Suprapubic skin (tissue), 4 donors: ENCODE results near the gene STX8. TPM values are rescaled to one million over a fixed set of nuclear protein-coding genes. Genes with fewer than 3 reads are reported as not detected.
"Not testable (repeated sequence)": the region's sequence is repeated elsewhere in the genome, so short reads cannot be mapped to it uniquely, and the experiment has no call there.

ENCODE experiments used
- DNase-seq, 2 donors: peaks; one replicate each; pipeline ENCODE4 v3.0.0-alpha.2; 2019; ENCODE audit warnings: low spot score in 2 of 2
- H3K27ac ChIP-seq: fragments of 200-600 bp; sonication (generic); one replicate; pipeline ENCODE4 v1.5.1; 2019
- H3K27me3 ChIP-seq: fragments of 200-600 bp; sonication (generic); one replicate; pipeline ENCODE4 v1.5.1; 2019
- H3K36me3 ChIP-seq: fragments of 200-600 bp; sonication (generic); one replicate; pipeline ENCODE4 v1.5.1; 2019
- H3K4me1 ChIP-seq: fragments of 200-600 bp; sonication (generic); one replicate; pipeline ENCODE4 v1.5.1; 2019
- H3K4me3 ChIP-seq: fragments of 200-600 bp; sonication (generic); one replicate; pipeline ENCODE4 v1.5.1; 2019; ENCODE audit warnings: mild to moderate bottlenecking
- H3K9me3 ChIP-seq: fragments of 200-600 bp; sonication (generic); one replicate; pipeline ENCODE4 v1.5.1; 2019
- CTCF ChIP-seq, 2 donors: fragments of 200-600 bp in 1 of 2; fragments of 450-650 bp in 1 of 2; sonication (generic) in 1 of 2; IDR thresholded peaks; one replicate each; pipeline ENCODE4 v1.5.1; 2016 to 2019; ENCODE audit warnings: antibody characterized with exemption in 2 of 2, mild to moderate bottlenecking in 1 of 2, moderate library complexity in 1 of 2
- EP300 ChIP-seq: sonication (generic); formaldehyde crosslinking; IDR thresholded peaks from one replicate; pipeline ENCODE4 v1.6.1; 2017; ENCODE audit warnings: antibody characterized with exemption
- POLR2A ChIP-seq, 2 donors: fragments of 450-650 bp; IDR thresholded peaks; one replicate each; pipeline ENCODE4 v1.6.1; 2017; ENCODE audit warnings: antibody characterized with exemption in 2 of 2, mild to moderate bottlenecking in 2 of 2, moderate library complexity in 2 of 2
- POLR2AphosphoS5 ChIP-seq, 3 donors: sonication (generic); formaldehyde crosslinking; IDR thresholded peaks; one replicate each; pipeline ENCODE4 v1.6.1; 2017; ENCODE audit warnings: antibody characterized with exemption in 3 of 3
- WGBS: methylation state at CpG from one replicate; pipeline ENCODE4 v1.1.5; 2018; 5-methylcytosine and 5-hydroxymethylcytosine counted together
- total RNA-seq, 4 donors: library from RNA; depleted of rRNA; stranded (reverse); fragments of >200 nt; gene quantifications; one replicate each; pipeline ENCODE4 v1.1.0, GENCODE V29; 2016

STX8 gene
- total RNA-seq, 4 donors from 2014 or later: 21.5 to 74.0 (median 38.4) TPM

- TF ChIP-seq CTCF (IDR thresholded peaks at IDR 0.05) (no peak), POLR2AphosphoS5 (IDR thresholded peaks at IDR 0.05) (peak in 2 of 3 donors; percentile 28 to 46)
- WGBS: 71% methylated on average over 7 of the region's 7 CpGs
- no peaks in the 10 kb centered on the region for H3K27me3 ChIP-seq
- no peak overlapping the region for H3K4me3 ChIP-seq
- H3K4me1 ChIP-seq: peaks cover 17% of the 10 kb centered on the region
- peak overlapping the region; percentile 53 for H3K27ac ChIP-seq
- no peaks in the 10 kb centered on the region for H3K9me3 ChIP-seq
- H3K36me3 ChIP-seq: no peaks in the 10 kb centered on the region
- DNase-seq: no peak
Measured at GRCh38 chr17:9361188-9361955, 214.2 kb downstream of the STX8 start.

- Histone ChIP-seq H3K36me3 (no peaks in the 10 kb centered on the region), H3K27ac (peak overlapping the region; percentile 53), H3K9me3 (no peaks in the 10 kb centered on the region), H3K4me3 (no peak overlapping the region), H3K4me1 (peaks cover 17% of the 10 kb centered on the region), H3K27me3 (no peaks in the 10 kb centered on the region)
- 76% methylated on average over 13 of the region's 13 CpGs for WGBS
- DNase-seq: peak in 1 of 2 donors; percentile 64
- no peak for TF ChIP-seq POLR2AphosphoS5 (IDR thresholded peaks at IDR 0.05)
- no peak for TF ChIP-seq EP300
- no peak for TF ChIP-seq POLR2A (IDR thresholded peaks at IDR 0.05)
- TF ChIP-seq CTCF (IDR thresholded peaks at IDR 0.05): no peak
Measured at GRCh38 chr17:9360677-9361081, 214.9 kb downstream of the STX8 start.

GRCh38 chr17:9356488-9356911, 219.1 kb downstream of the STX8 start:
- WGBS: 48% methylated on average over 3 of the region's 3 CpGs
- Histone ChIP-seq H3K9me3 (no peaks in the 10 kb centered on the region), H3K4me1 (peaks cover 7% of the 10 kb centered on the region), H3K27ac (no peak overlapping the region), H3K27me3 (no peaks in the 10 kb centered on the region), H3K4me3 (no peak overlapping the region), H3K36me3 (no peaks in the 10 kb centered on the region)
- TF ChIP-seq CTCF (IDR thresholded peaks at IDR 0.05) (no peak), POLR2A (IDR thresholded peaks at IDR 0.05) (no peak), EP300 (no peak), POLR2AphosphoS5 (IDR thresholded peaks at IDR 0.05) (no peak)
- DNase-seq: no peak

- Histone ChIP-seq H3K9me3 (no peaks in the 10 kb centered on the region), H3K4me3 (no peak overlapping the region), H3K27me3 (no peaks in the 10 kb centered on the region), H3K27ac (no peak overlapping the region), H3K36me3 (no peaks in the 10 kb centered on the region), H3K4me1 (peaks cover 3% of the 10 kb centered on the region)
- 93% methylated on average over 3 of the region's 3 CpGs for WGBS
- DNase-seq: no peak
- no peak for TF ChIP-seq CTCF (IDR thresholded peaks at IDR 0.05)
- no peak for TF ChIP-seq POLR2A (IDR thresholded peaks at IDR 0.05)
- TF ChIP-seq POLR2AphosphoS5 (IDR thresholded peaks at IDR 0.05): no peak
- no peak for TF ChIP-seq EP300
Measured at GRCh38 chr17:9355846-9356245, 219.8 kb downstream of the STX8 start.

- DNase-seq, H3K27ac ChIP-seq, H3K9me3 ChIP-seq, H3K4me3 ChIP-seq, H3K27me3 ChIP-seq, H3K36me3 ChIP-seq, H3K4me1 ChIP-seq: not testable (repeated sequence)
- 97% methylated on average over 10 of the region's 10 CpGs for WGBS
Measured at GRCh38 chr17:9355231-9355630, 220.4 kb downstream of the STX8 start.

GRCh38 chr17:9350080-9350479, 225.5 kb downstream of the STX8 start:
- WGBS: 96% methylated on average over 6 of the region's 6 CpGs
- TF ChIP-seq CTCF (IDR thresholded peaks at IDR 0.05): no peak
- TF ChIP-seq EP300: no peak
- TF ChIP-seq POLR2AphosphoS5 (IDR thresholded peaks at IDR 0.05): no peak
- TF ChIP-seq POLR2A (IDR thresholded peaks at IDR 0.05): no peak

More at GRCh38 chr17:9350080-9350479, 225.5 kb downstream of the STX8 start:
- no peaks in the 10 kb centered on the region for H3K36me3 ChIP-seq
- no peak for DNase-seq
- H3K9me3 ChIP-seq: no peaks in the 10 kb centered on the region
- H3K27ac ChIP-seq: no peak overlapping the region
- no peak overlapping the region for H3K4me3 ChIP-seq
- no peaks in the 10 kb centered on the region for H3K27me3 ChIP-seq
- no peaks in the 10 kb centered on the region for H3K4me1 ChIP-seq
